K562 (cell line): ENCODE data around the gene AIF1. TPM values are rescaled to one million over a fixed set of nuclear protein-coding genes. Genes with fewer than 3 reads are reported as not detected.

Experiments used
- BMI1 ChIP-seq: fragments of 150-350 bp; IDR thresholded peaks from 2 replicates; pipeline ENCODE4 v1.6.1; 2014; ENCODE audit warnings: low read length
- CBX8 ChIP-seq: fragments of 200-600 bp; sonication (generic); IDR thresholded peaks from 2 replicates; pipeline ENCODE4 v1.6.1; 2012; ENCODE audit warnings: borderline replicate concordance, mixed run types, low read depth, mild to moderate bottlenecking, moderate library complexity, mixed read lengths, low read length, control low read depth, inconsistent platforms; ENCODE audit not compliant: poor library complexity, severe bottlenecking; ENCODE audit errors: extremely low read depth
- CC2D1A ChIP-seq: fragments of 450-650 bp; IDR thresholded peaks from 2 replicates; pipeline ENCODE4 v1.6.1; 2017; ENCODE audit warnings: mild to moderate bottlenecking
- CHD2 ChIP-seq: IDR thresholded peaks from 2 replicates; pipeline ENCODE4 v1.6.1; 2011; ENCODE audit warnings: low read depth, low read length
- CSDE1 ChIP-seq, 2 experiments: fragments of 450-650 bp; IDR thresholded peaks; 2 replicates each; pipeline ENCODE4 v1.6.1; 2016; ENCODE audit warnings: mild to moderate bottlenecking in 1 of 2
- ESRRA ChIP-seq: fragments of 450-650 bp; IDR thresholded peaks from 2 replicates; pipeline ENCODE4 v1.6.1; 2014; ENCODE audit warnings: low read depth, mild to moderate bottlenecking, moderate library complexity, borderline replicate concordance
- ESRRB ChIP-seq: fragments of 250-450 bp; sonication (Bioruptor Pico); IDR thresholded peaks from 2 replicates; pipeline ENCODE4 v1.5.0; 2020; ENCODE audit warnings: mild to moderate bottlenecking, moderate library complexity, borderline replicate concordance
- ETV6 ChIP-seq, 3 experiments: fragments of 150-350 bp in 1 of 3; sonication (generic) in 1 of 3; formaldehyde crosslinking in 1 of 3; IDR thresholded peaks; 2 replicates each; pipeline versions ENCODE4 v1.6.1 to v1.8.0; 2014 to 2022; ENCODE audit warnings: borderline replicate concordance in 2 of 3, low read depth in 2 of 3, antibody characterized with exemption in 1 of 3, low read length in 1 of 3, mild to moderate bottlenecking in 1 of 3, missing genetic modification reagents in 1 of 3
- GATA2 ChIP-seq: sonication (generic); formaldehyde crosslinking; IDR thresholded peaks from 2 replicates; pipeline ENCODE4 v1.4.0; 2020; ENCODE audit warnings: mild to moderate bottlenecking, missing genetic modification reagents
- HCFC1 ChIP-seq: IDR thresholded peaks from 2 replicates; pipeline ENCODE4 v1.6.1; 2012; ENCODE audit warnings: low read depth, low read length, improper control_type of control experiment
- IFI16 ChIP-seq: fragments of 250-450 bp; sonication (Bioruptor Pico); IDR thresholded peaks from 2 replicates; pipeline ENCODE4 v2.1.2; 2022; ENCODE audit warnings: mild to moderate bottlenecking, inconsistent platforms
- MNT ChIP-seq, 2 experiments: fragments of 450-650 bp; conservative IDR thresholded peaks; 2 replicates each; pipeline ENCODE4 v1.6.1; 2017; ENCODE audit warnings: mild to moderate bottlenecking in 2 of 2, moderate library complexity in 2 of 2
- MTF1 ChIP-seq: fragments of 250-450 bp; sonication (Bioruptor Pico); IDR thresholded peaks from 2 replicates; pipeline ENCODE4 v1.9.0; 2021; ENCODE audit warnings: moderate library complexity, mild to moderate bottlenecking, inconsistent platforms, borderline replicate concordance
- NR0B1 ChIP-seq: fragments of 450-650 bp; IDR thresholded peaks from one replicate; pipeline ENCODE4 v1.6.1; 2018; ENCODE audit warnings: mild to moderate bottlenecking, moderate library complexity; ENCODE audit not compliant: partially characterized antibody
- RBM25 ChIP-seq: fragments of 200-400 bp; formaldehyde crosslinking; IDR thresholded peaks from 2 replicates; pipeline ENCODE4 v1.6.1; 2018; ENCODE audit warnings: low read length, low read depth, moderate library complexity; ENCODE audit not compliant: severe bottlenecking
- TEAD1 ChIP-seq, 2 experiments: fragments of 450-650 bp in 1 of 2; sonication (generic) in 1 of 2; formaldehyde crosslinking; IDR thresholded peaks; 2 replicates each; pipeline versions ENCODE4 v1.4.0 to v1.8.0; 2020 to 2022; ENCODE audit warnings: mild to moderate bottlenecking in 2 of 2, missing genetic modification reagents in 1 of 2
- TOE1 ChIP-seq, 2 experiments: fragments of 450-650 bp in 1 of 2; sonication (generic) in 1 of 2; formaldehyde crosslinking in 1 of 2; IDR thresholded peaks; 2 replicates each; pipeline versions ENCODE4 v1.7.1 to v1.8.0; 2016 to 2022; ENCODE audit warnings: borderline replicate concordance in 2 of 2, mild to moderate bottlenecking in 2 of 2, antibody characterized with exemption in 1 of 2, inconsistent platforms in 1 of 2, low read depth in 1 of 2, missing genetic modification reagents in 1 of 2, moderate library complexity in 1 of 2
- ZNF316 ChIP-seq: fragments of 450-650 bp; IDR thresholded peaks from 2 replicates; pipeline ENCODE4 v1.6.1; 2016
- ZNF354B ChIP-seq: fragments of 250-450 bp; sonication (Bioruptor Pico); IDR thresholded peaks from 2 replicates; pipeline ENCODE4 v1.4.0; 2020
- ZNF561 ChIP-seq: fragments of 450-650 bp; formaldehyde crosslinking; conservative IDR thresholded peaks from 2 replicates; pipeline ENCODE4 v1.4.0; 2020; ENCODE audit warnings: mild to moderate bottlenecking, moderate library complexity
- ZNF57 ChIP-seq: fragments of 450-650 bp; formaldehyde crosslinking; IDR thresholded peaks from 2 replicates; pipeline ENCODE4 v1.4.0; 2020; ENCODE audit warnings: mild to moderate bottlenecking, moderate library complexity
- ZNF644 ChIP-seq: fragments of 200-800 bp; sonication (Bioruptor generic); IDR thresholded peaks from 2 replicates; pipeline ENCODE4 v1.6.1; 2016; ENCODE audit warnings: low read depth, missing genetic modification characterization, missing compliant biosample characterization
- polyA plus RNA-seq, 8 experiments: library from polyadenylated mRNA; depleted of rRNA in 4 of 8; stranded (reverse) in 5 of 8; unstranded in 3 of 8; fragments of >200 nt; fragmentation: Nextera tagmentation in 2 of 8; fragmentation: Illumina TruSeq in 1 of 8; extraction: Ambion mirVana in 2 of 8; extraction: Trizol in 1 of 8; gene quantifications; 2 replicates each; pipeline versions ENCODE4 v1.2.1 to v1.2.3, GENCODE V29; 2011 to 2014; ENCODE audit warnings: inconsistent platforms in 1 of 8, missing spikeins in 1 of 8
- total RNA-seq, 7 experiments: library from RNA; depleted of rRNA in 6 of 7; stranded (reverse); fragments of >200 nt in 6 of 7; fragmentation: Illumina TruSeq in 2 of 7; extraction: Trizol in 2 of 7; gene quantifications; 2 replicates each; pipeline versions ENCODE4 v1.2.1 to v1.2.3, GENCODE V29; 2011 to 2021; ENCODE audit warnings: low replicate concordance in 1 of 7
- TF ChIP-seq, protein P1 (sequence below): IDR thresholded peaks from 2 replicates; pipeline ENCODE4 v1.6.1; 2011; ENCODE audit not compliant: insufficient read length; ENCODE audit errors: extremely low read depth

The AIF1 gene
- total and polyA plus RNA-seq, 9 of the 15 experiments (the other 6 are each of a cell fraction or from before 2014, with no cell fraction given): 9.4 to 33.4 (median 19.4) TPM

DNA sequence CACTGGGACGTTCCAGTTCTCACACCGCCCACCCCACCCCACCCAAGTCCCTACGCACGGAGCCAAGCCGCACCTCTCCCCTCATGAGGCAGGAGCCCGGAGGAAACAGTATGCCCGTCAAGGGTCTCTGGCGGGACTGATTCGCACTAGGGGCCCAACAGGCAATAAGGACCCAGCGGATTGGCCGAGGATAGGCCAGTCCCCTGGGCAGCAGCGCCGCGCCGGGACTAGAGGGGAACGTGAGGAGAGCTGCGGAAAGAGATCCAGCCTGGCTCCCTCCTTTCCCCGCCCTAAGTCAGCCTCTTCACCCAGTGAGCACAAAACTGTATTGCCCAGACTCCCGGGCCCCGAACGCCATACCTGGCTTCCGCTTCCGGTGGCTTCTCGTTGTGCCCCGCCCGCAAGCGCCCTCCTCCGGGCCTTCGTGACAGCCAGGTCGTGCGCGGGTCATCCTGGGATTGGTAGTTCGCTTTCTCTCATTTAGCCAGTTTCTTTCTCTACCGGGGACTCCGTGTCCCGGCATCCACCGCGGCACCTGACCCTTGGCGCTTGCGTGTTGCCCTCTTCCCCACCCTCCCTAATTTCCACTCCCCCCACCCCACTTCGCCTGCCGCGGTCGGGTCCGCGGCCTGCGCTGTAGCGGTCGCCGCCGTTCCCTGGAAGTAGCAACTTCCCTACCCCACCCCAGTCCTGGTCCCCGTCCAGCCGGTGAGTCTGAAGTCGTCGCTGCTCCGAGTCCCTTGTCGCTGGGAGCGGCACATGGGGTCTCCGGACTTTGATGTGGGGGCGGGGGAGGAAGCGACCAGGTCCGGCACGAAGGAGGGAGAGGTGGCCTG, 50.7 kb downstream of the AIF1 start, which contains the start of gene CSNK2B (continued):
- TF ChIP-seq TEAD1 (CRISPR knock-in tag; IDR thresholded peaks at IDR 0.05) (no peak), CBX8 (no peak), ZNF57 (CRISPR knock-in tag) (peak; percentile 82; the same call in 1 of the 2 replicates), ZNF644 (tag) (peak; percentile 95), NR0B1 (no peak), ZNF561 (CRISPR knock-in tag) (peak; percentile 58; the same call in 1 of the 2 replicates), IFI16 (CRISPR knock-in tag) (peak; percentile 63; the same call in 1 of the 2 replicates), ZNF316 (no peak; the same call in 1 of the 2 replicates), MNT (conservative IDR thresholded peaks at IDR 0.05) (no peak), TOE1 (IDR thresholded peaks at IDR 0.05; ENCODE audit: borderline replicate concordance) (no peak), TOE1 (CRISPR knock-in tag; IDR thresholded peaks at IDR 0.05; ENCODE audit: borderline replicate concordance, low read depth) (no peak; the same call in 1 of the 2 replicates), MTF1 (CRISPR knock-in tag) (no peak), RBM25 (no peak), ESRRB (0 out of 2 replicates have a peak, but pooled peaks have one; percentile 43), CC2D1A (no peak), ESRRA (peak; percentile 87), ZNF354B (CRISPR knock-in tag) (no peak), HCFC1 (peak; percentile 97), ETV6 (IDR thresholded peaks at IDR 0.05; ENCODE audit: borderline replicate concordance in 1 of 2, low read depth in 2 of 2, low read length in 1 of 2) (no peak), ETV6 (CRISPR knock-in tag; IDR thresholded peaks at IDR 0.05; ENCODE audit: borderline replicate concordance) (peak; percentile 91), GATA2 (no peak), CHD2 (peak; percentile 12; the same call in 1 of the 2 replicates), CSDE1 (IDR thresholded peaks at IDR 0.05) (no peak), BMI1 (0 out of 2 replicates have a peak, but pooled peaks have one; percentile 17)
- TF ChIP-seq, protein P1, sequence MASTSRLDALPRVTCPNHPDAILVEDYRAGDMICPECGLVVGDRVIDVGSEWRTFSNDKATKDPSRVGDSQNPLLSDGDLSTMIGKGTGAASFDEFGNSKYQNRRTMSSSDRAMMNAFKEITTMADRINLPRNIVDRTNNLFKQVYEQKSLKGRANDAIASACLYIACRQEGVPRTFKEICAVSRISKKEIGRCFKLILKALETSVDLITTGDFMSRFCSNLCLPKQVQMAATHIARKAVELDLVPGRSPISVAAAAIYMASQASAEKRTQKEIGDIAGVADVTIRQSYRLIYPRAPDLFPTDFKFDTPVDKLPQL: no peak
